Neural cell (in vitro differentiated cells): Measurements from ENCODE around the gene RGS9. TPM values are rescaled to one million over a fixed set of nuclear protein-coding genes. Genes with fewer than 3 reads are reported as not detected.

Source experiments
- H2AFZ ChIP-seq: fragments of 200-600, 300-800 bp; sonication (generic), shearing (Covaris generic); 2 replicates; pipeline ENCODE4 v1.6.0; 2014; ENCODE audit warnings: low read depth, mild to moderate bottlenecking, antibody characterized with exemption, low read length, moderate library complexity
- H3F3A ChIP-seq: fragments of 200-600 bp; shearing (Covaris generic); 2 replicates; pipeline ENCODE4 v1.6.1; 2016; ENCODE audit warnings: mild to moderate bottlenecking, moderate library complexity, mixed read lengths, antibody characterized with exemption, low read length; ENCODE audit not compliant: insufficient read depth, poor library complexity, severe bottlenecking
- H3K27ac ChIP-seq: fragments of 200-600, 300-800 bp; sonication (generic), shearing (Covaris generic); 2 replicates; pipeline ENCODE4 v1.5.1; 2014; ENCODE audit warnings: mild to moderate bottlenecking, low read length, moderate library complexity
- H3K27me3 ChIP-seq: fragments of 300-800, 200-600 bp; sonication (generic), shearing (Covaris generic); 2 replicates; pipeline ENCODE4 v1.6.0; 2014; ENCODE audit warnings: mild to moderate bottlenecking, low read depth, low read length, moderate library complexity; ENCODE audit not compliant: insufficient read depth
- H3K36me3 ChIP-seq: fragments of 300-800, 200-600 bp; sonication (generic), shearing (Covaris generic); 2 replicates; pipeline ENCODE4 v1.5.1; 2014; ENCODE audit warnings: mild to moderate bottlenecking, antibody characterized with exemption, low read length, moderate library complexity; ENCODE audit not compliant: insufficient read depth
- H3K4me2 ChIP-seq: fragments of 300-800, 200-600 bp; sonication (generic), shearing (Covaris generic); 2 replicates; pipeline ENCODE4 v1.6.0; 2014; ENCODE audit warnings: mild to moderate bottlenecking, low read length
- H3K4me3 ChIP-seq: fragments of 300-800, 200-600 bp; sonication (generic), shearing (Covaris generic); 2 replicates; pipeline ENCODE4 v1.5.1; 2014; ENCODE audit warnings: mild to moderate bottlenecking, low read length, moderate library complexity
- H3K79me2 ChIP-seq: fragments of 200-600 bp; shearing (Covaris generic); replicated peaks from 2 replicates; pipeline ENCODE4 v1.6.0; 2014; ENCODE audit warnings: mild to moderate bottlenecking, low read length, moderate library complexity; ENCODE audit not compliant: insufficient read depth
- H3K9ac ChIP-seq: fragments of 300-800, 200-600 bp; sonication (generic), shearing (Covaris generic); 2 replicates; pipeline ENCODE4 v1.6.1; 2016; ENCODE audit warnings: mild to moderate bottlenecking, low read length, mixed read lengths
- H3K9me2 ChIP-seq: fragments of 200-600 bp; shearing (Covaris generic); 2 replicates; pipeline ENCODE4 v1.6.1; 2016; ENCODE audit warnings: mild to moderate bottlenecking, low read length, mixed read lengths; ENCODE audit not compliant: insufficient read depth
- H3K9me3 ChIP-seq: fragments of 200-600, 300-800 bp; sonication (generic), shearing (Covaris generic); 2 replicates; pipeline ENCODE4 v1.6.1; 2016; ENCODE audit warnings: mild to moderate bottlenecking, mixed run types, low read length, moderate library complexity, mixed read lengths
- H4K20me1 ChIP-seq: fragments of 200-600 bp; shearing (Covaris generic); 2 replicates; pipeline ENCODE4 v1.6.1; 2016; ENCODE audit warnings: mild to moderate bottlenecking, mixed run types; ENCODE audit not compliant: insufficient read depth
- CTCF ChIP-seq: fragments of 450-650 bp; IDR thresholded peaks from 2 replicates; pipeline ENCODE4 v1.5.1; 2014; ENCODE audit warnings: antibody characterized with exemption, mild to moderate bottlenecking, moderate library complexity; ENCODE audit not compliant: poor library complexity, severe bottlenecking
- EP300 ChIP-seq: fragments of 450-650 bp; conservative IDR thresholded peaks from 2 replicates; pipeline ENCODE4 v1.6.1; 2014; ENCODE audit warnings: antibody characterized with exemption, mild to moderate bottlenecking, moderate library complexity; ENCODE audit not compliant: poor library complexity, severe bottlenecking
- EZH2 ChIP-seq: fragments of 200-600, 300-800 bp; shearing (Covaris generic), sonication (generic); IDR thresholded peaks from 2 replicates; pipeline ENCODE4 v1.6.1; 2014; ENCODE audit warnings: antibody characterized with exemption, low read length, borderline replicate concordance, mild to moderate bottlenecking; ENCODE audit not compliant: insufficient read depth, poor library complexity, severe bottlenecking
- MXI1 ChIP-seq: fragments of 450-650 bp; conservative IDR thresholded peaks from 2 replicates; pipeline ENCODE4 v1.6.1; 2014; ENCODE audit warnings: antibody characterized with exemption, mild to moderate bottlenecking; ENCODE audit not compliant: poor library complexity, severe bottlenecking
- POLR2AphosphoS5 ChIP-seq: IDR thresholded peaks from 2 replicates; pipeline ENCODE4 v1.6.1; 2012
- RAD21 ChIP-seq: fragments of 450-650 bp; conservative IDR thresholded peaks from 2 replicates; pipeline ENCODE4 v1.6.1; 2014; ENCODE audit warnings: antibody characterized with exemption, mild to moderate bottlenecking, moderate library complexity
- REST ChIP-seq: IDR thresholded peaks from 2 replicates; pipeline ENCODE4 v1.6.1; 2012; ENCODE audit warnings: borderline replicate concordance
- SMC3 ChIP-seq: fragments of 450-650 bp; conservative IDR thresholded peaks from 2 replicates; pipeline ENCODE4 v1.6.1; 2014; ENCODE audit warnings: antibody characterized with exemption, mild to moderate bottlenecking, moderate library complexity; ENCODE audit not compliant: poor library complexity
- TAF1 ChIP-seq: IDR thresholded peaks from 2 replicates; pipeline ENCODE4 v1.6.1; 2012; ENCODE audit warnings: low read depth
- polyA plus RNA-seq: library from polyadenylated mRNA; depleted of rRNA; stranded (reverse); fragments of >200 nt; gene quantifications from 2 replicates; pipeline ENCODE4 v1.2.3, GENCODE V29; 2014

The RGS9 gene
- polyA plus RNA-seq, 1 donor from 2014 or later, result 6.8 TPM

- H3K27ac ChIP-seq, result no peak overlapping the region
- H3K4me3 ChIP-seq, result no peak overlapping the region
- H3K9ac ChIP-seq, result no peak overlapping the region
- no peaks in the 10 kb centered on the region for H3F3A ChIP-seq
- no peaks in the 10 kb centered on the region for H3K9me3 ChIP-seq
- no peak overlapping the region for H3K4me2 ChIP-seq
- H2AFZ ChIP-seq, result no peak overlapping the region
- H4K20me1 ChIP-seq, result no peaks in the 10 kb centered on the region
- H3K9me2 ChIP-seq, result no peaks in the 10 kb centered on the region
- H3K79me2 ChIP-seq, result no peaks in the 10 kb centered on the region
- TF ChIP-seq EP300 (no peak), POLR2AphosphoS5 (no peak), EZH2 (no peak), REST (no peak), RAD21 (no peak), SMC3 (no peak), MXI1 (no peak), TAF1 (no peak), CTCF (no peak)
- no peaks in the 10 kb centered on the region for H3K36me3 ChIP-seq
- peaks cover 4% of the 10 kb centered on the region for H3K27me3 ChIP-seq
Measured at GRCh38 chr17:65219707-65220106, 82.5 kb downstream of the RGS9 start.

DNA sequence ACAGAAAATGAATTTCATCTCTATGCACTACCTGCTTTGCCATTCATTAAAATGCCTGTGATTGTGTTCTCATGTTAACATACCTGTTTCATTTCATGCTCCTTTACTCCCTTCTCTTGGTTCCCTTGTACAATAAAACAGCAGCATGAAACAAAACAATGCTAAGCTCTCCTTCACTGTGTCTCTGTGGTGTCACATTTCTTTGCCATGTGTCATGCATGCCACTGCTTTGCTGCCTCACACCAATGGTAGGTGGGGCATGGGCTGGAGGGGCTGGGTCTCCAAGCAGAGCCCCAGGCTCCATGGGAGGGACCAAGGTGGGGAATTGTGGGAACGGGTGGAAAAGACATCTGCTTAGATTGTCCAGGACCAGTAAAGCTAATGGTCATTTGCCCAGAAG lies 83.6 kb downstream of the RGS9 start:
- Histone ChIP-seq H3K9me3 (no peaks in the 10 kb centered on the region), H4K20me1 (no peaks in the 10 kb centered on the region), H3K4me2 (no peak overlapping the region)

More for the DNA sequence above, 83.6 kb downstream of the RGS9 start:
- Histone ChIP-seq H3F3A (no peaks in the 10 kb centered on the region), H3K4me3 (no peak overlapping the region), H2AFZ (no peak overlapping the region), H3K36me3 (no peaks in the 10 kb centered on the region), H3K9ac (no peak overlapping the region), H3K27me3 (no peaks in the 10 kb centered on the region), H3K79me2 (no peaks in the 10 kb centered on the region), H3K9me2 (no peaks in the 10 kb centered on the region), H3K27ac (no peak overlapping the region)
- TF ChIP-seq POLR2AphosphoS5, result no peak
- no peak for TF ChIP-seq TAF1
- TF ChIP-seq RAD21, result no peak
- no peak for TF ChIP-seq EP300
- no peak for TF ChIP-seq CTCF
- no peak for TF ChIP-seq EZH2
- no peak for TF ChIP-seq MXI1
- no peak for TF ChIP-seq REST
- TF ChIP-seq SMC3, result no peak
